GM19324 (cell line): ENCODE results near the gene SLC35D3.
"Not testable (repeated sequence)": the region's sequence is repeated elsewhere in the genome, so short reads cannot be mapped to it uniquely, and the experiment has no call there.

Source experiments
- ATAC-seq: cut with Tn5 transposase; IDR thresholded peaks from one replicate; pipeline ENCODE4 v1.9.1; 2021; ENCODE audit warnings: mild to moderate bottlenecking, moderate library complexity; ENCODE audit not compliant: unreplicated experiment, low FRiP score

The SLC35D3 gene

GRCh38 chr6:136921936-136922684, at the start of gene SLC35D3:
SLC35D3 (plus strand) TSS chr6:136922301; CDS start chr6:136922429, 128 bp downstream.
- no peak for ATAC-seq

DNA sequence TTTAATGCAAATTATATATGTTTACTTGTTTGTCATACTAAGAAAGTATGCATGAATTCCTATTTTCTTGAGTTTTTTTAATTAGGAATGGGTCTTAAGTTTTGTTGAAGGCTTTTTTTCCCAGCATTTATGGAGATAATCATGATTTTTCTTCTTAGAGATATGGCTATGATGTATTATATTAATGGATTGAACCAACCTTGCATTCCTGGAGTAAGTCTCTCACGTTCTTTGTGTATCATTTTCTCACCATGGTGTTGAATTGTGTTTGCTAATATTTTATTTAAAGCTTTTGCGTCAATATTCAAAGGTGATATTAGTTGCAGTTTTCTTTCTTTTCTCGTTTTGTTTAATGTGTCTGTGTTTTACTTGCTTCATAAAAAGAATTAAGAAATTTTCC, 48.4 kb upstream of the SLC35D3 start:
- ATAC-seq = no peak

- not testable (repeated sequence) for ATAC-seq
Observed at GRCh38 chr6:136876469-136876868, 45.6 kb upstream of the SLC35D3 start.

- no peak for ATAC-seq
Observed at GRCh38 chr6:136880748-136881460, 41.2 kb upstream of the SLC35D3 start.

- no peak for ATAC-seq
Observed at GRCh38 chr6:136886091-136886490, 36.0 kb upstream of the SLC35D3 start.

- no peak for ATAC-seq
Observed at GRCh38 chr6:136887953-136888352, 34.1 kb upstream of the SLC35D3 start.

DNA sequence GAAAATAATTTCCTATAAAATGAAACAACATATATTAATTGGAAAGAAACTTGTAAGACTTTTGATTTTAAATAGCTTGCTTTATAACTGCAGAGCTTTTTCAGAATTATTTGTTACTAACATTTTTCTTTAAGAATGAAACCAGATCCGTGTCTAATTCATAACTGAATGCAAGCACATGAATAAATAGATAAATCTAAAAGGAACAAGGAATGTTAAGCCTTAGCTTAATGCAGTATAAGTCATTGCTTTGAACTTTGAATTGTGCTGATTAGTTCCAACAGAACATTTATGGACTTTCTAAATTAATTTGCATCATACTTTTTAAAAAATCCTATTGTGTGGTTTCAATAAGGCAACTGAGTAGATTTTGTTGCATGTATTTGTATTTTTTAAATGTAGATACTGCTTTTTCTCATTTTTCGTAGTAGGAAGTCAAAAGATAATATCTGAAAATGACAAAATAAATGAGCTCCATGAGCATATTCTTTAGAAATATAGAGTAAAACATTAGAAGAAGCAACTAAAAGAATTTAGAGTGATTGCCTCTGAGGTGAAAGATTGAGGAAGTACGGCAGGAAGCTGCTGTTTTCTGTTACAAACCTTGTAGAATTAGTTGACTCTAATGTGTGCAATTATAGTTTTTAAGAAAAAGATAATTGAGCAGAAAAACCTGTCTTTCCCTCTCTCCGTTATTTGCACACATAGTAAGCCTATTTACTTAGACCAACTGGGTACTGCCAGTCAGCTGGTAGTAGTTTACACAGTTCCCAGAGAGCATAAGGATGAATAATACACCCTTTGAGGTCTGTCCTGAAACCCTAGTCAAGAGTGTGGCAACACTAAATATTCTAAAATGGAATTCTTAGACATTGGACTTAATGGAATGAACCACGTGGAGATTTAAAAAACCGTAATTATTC, 32.6 kb upstream of the SLC35D3 start:
- ATAC-seq = no peak

- no peak for ATAC-seq
Observed at GRCh38 chr6:136890194-136890839, 31.8 kb upstream of the SLC35D3 start.

DNA sequence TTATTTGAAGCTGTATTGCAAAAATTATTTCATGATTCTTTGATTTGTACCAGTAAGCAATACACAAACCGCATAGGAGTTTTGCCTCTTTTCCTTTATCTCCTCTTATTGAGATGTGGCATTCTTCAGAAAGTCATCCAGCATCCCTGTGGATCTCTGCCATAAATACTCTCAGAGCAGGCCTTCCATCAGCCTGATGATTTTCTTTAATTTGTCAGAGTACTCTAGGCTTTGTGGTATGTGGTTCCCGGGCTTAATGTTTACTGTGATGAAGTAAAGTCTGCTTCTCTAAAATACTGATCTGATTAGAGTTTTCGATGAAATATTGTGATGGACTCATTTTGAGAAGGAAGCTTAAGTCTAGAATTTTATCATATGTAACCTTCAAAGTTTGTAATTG, 31.1 kb upstream of the SLC35D3 start:
- no peak for ATAC-seq

GRCh38 chr6:136893187-136893586, 28.9 kb upstream of the SLC35D3 start:
- ATAC-seq = no peak

DNA sequence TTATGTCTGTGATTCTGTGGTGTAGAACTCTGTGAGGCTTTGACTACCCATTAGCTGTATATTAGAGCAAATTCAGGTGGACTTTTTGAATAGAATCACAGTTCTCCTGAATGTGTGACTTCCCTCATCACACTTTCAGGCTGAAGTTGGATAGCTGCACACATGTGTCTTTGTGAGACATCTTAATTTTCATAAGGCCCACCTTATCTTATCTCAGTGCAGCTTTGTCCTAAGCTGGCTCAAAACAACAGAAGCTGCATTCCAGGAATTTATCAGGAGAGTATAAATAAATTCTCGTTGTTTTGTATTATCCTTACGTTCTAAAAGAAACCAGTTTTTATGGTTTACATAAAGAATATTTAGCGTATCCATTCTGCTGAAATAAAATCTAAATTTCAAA, 26.2 kb upstream of the SLC35D3 start:
- no peak for ATAC-seq

- ATAC-seq = no peak
Observed at GRCh38 chr6:136897071-136897470, 25.0 kb upstream of the SLC35D3 start.

DNA sequence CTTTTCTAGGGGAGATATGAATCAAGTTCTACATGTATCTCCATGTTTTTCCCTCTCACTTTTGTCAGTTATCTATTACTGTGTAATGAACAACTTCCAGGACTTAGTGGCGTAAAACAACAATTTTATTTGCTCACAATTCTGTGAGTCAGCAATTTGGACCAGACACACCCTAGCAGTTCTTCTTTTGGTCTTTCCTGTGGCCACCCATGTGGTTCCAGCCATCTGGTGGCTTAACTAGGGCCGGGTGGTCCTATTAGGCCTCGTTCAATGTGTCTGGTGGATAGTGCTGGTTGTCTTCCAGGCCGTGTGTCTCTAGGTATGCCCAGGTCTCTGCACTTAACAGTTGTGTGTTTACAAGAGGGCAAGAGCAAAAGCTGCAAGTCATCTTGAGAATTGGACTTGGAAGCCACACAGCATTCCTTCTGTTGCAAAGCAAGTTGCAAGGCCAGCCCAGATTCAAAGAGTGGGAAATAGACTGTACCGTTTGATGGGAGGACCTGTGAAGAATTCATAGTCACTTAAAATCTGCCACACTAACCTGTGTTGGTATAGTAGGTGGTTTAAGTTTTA, 20.8 kb upstream of the SLC35D3 start:
- ATAC-seq = no peak

DNA sequence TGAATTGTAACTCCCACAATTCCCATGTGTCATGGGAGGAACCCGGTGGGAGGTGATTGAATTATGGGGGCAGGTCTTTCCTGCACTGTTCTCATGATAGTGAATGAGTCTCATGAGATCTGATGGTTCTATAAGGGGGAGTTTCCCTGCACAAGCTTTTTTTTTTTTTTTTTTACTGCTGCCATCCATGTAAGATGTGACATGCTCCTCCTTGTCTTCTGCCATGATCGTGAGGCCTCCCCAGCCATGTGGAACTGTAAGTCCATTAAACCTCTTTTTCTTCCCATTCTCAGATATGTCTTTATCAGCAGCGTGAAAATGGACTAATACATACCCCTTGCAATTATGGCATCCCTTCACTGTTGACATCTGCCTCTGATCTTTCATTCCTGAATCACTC, 17.6 kb upstream of the SLC35D3 start:
- not testable (repeated sequence) for ATAC-seq

- no peak for ATAC-seq
Observed at GRCh38 chr6:136914947-136915346, 7.2 kb upstream of the SLC35D3 start.

- ATAC-seq = no peak
Observed at GRCh38 chr6:136918706-136919105, 3.4 kb upstream of the SLC35D3 start.

GRCh38 chr6:136920216-136920615, 1.9 kb upstream of the SLC35D3 start:
- no peak for ATAC-seq

DNA sequence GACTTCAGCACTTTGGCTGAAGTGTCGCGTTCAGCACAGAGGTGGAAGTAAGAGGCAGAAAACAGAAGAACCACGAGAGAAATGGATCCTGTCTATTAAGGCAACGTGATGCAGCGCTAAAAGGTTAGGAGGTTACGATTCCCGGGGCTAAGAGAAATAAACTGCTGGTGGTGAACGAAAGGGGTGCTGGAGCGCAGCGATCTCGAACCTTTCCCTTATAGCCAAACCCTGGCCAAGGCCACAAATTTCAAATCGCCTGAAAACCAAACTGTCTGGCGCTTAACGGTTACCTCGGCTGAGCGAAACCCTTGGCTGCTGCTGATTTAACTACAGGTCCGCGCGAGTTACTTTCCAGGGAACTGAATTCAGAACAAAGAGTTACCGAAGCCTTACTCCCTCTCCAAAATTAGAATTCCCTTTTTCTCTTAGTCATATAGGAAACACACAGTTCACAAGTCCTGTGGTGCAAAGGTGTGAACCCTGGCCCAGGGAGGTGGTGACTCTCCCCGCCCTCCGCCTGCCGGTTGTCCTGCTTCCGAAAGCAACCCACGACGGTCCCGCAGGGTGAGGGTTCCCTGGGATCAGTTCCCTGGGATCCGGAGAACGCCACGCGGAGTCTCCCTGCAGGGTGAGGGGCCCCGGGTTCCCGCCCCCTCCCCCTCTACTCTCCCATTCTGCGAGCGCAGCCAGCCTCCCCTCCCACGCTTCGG, 1.3 kb upstream of the SLC35D3 start:
- no peak for ATAC-seq

GRCh38 chr6:136921381-136921935, 643 bp upstream of the SLC35D3 start:
- no peak for ATAC-seq
